Pancreas (tissue), 10 donors: ENCODE measurements around the gene SERGEF. TPM values are rescaled to one million over a fixed set of nuclear protein-coding genes. Genes with fewer than 3 reads are reported as not detected.

Source experiments
- ATAC-seq, 4 donors: fragments of 200-7000 bp; cut with Tn5 transposase; one replicate each; pipeline versions ENCODE4 v1.8.0 to v1.9.1; 2020; ENCODE audit warnings: mild to moderate bottlenecking in 4 of 4, moderate library complexity in 4 of 4
- DNase-seq, 6 donors: peaks; one replicate each; pipeline ENCODE4 v3.0.0-alpha.2; 2020
- FAIRE-seq: peaks from 2 replicates; lab custom pipeline; 2012; peaks lifted over from hg19 to GRCh38; lab: Jason Lieb, UNC
- H3K27ac ChIP-seq, 4 donors: fragments of 200-600 bp; sonication (generic); 1 replicate in 3 of 4; 2 replicates in 1 of 4; pipeline versions ENCODE4 v1.5.0 to v1.8.0; 2020
- H3K27me3 ChIP-seq, 4 donors: fragments of 200-600 bp; one replicate each; pipeline ENCODE4 v1.8.0; 2021
- H3K36me3 ChIP-seq, 3 donors: fragments of 200-600 bp; sonication (generic) in 1 of 3; one replicate each; pipeline versions ENCODE4 v1.5.0 to v1.8.0; 2020 to 2021
- H3K4me1 ChIP-seq, 3 donors: fragments of 200-600 bp; one replicate each; pipeline ENCODE4 v1.8.0; 2021
- H3K4me3 ChIP-seq, 4 donors: fragments of 200-600 bp; sonication (generic) in 2 of 4; one replicate each; pipeline versions ENCODE4 v1.5.0 to v1.8.0; 2020 to 2021
- H3K9me3 ChIP-seq, 4 donors: fragments of 200-600 bp; one replicate each; pipeline ENCODE4 v1.8.0; 2021
- CTCF ChIP-seq, 4 donors: fragments of 200-600 bp; sonication (generic) in 3 of 4; IDR thresholded peaks; one replicate each; pipeline versions ENCODE4 v1.5.0 to v1.8.0; 2021; ENCODE audit warnings: antibody characterized with exemption in 4 of 4
- WGBS, 2 donors: extraction: QIAGEN DNeasy Blood & Tissue Kit; methylation state at CpG; one replicate each; pipeline ENCODE4 v1.1.7; 2013; 5-methylcytosine and 5-hydroxymethylcytosine counted together
- intact Hi-C, 3 donors: fragments of 100-400 bp; cut with DNase I; formaldehyde crosslinking; loops; one replicate each; pipeline versions ENCODE4 v1.11.1 to v1.14.2; 2022
- polyA plus RNA-seq, 2 donors: library from polyadenylated mRNA; stranded (reverse); fragments of 200-250 nt; gene quantifications; one replicate each; pipeline ENCODE4 v1.2.3, GENCODE V29; 2013
- total RNA-seq, 6 donors: library from RNA; stranded (reverse); fragmentation: NEBNext Ultra II Directional in 4 of 6; extraction: Animal tissue kit (Norgen Biotek cat#: 25700) in 4 of 6; gene quantifications; one replicate each; pipeline versions ENCODE4 v1.2.1 to v1.2.4, GENCODE V29; 2021 to 2023
- donor health status: healthy with polysubstance abuse.
- donor health status: DM: no; HTN: no; CAD: no; lungs with moderate emphysema.
- donor health status: DM: no; HTN: no; CAD: no.
- donor health status: control.
- donor health status: control.
- donor health status: Bipolar disorder and iron deficiency.
- donor health status: DM: yes; HTN: yes; CAD: no.
- donor health status: DM: no; HTN: no; CAD: no.
- donor health status: DM: no; HTN: no; CAD: no.
- donor health status: DM: yes; HTN: yes; CAD: no.

SERGEF gene
- total and polyA plus RNA-seq, 8 donors: 17.8 to 101 (median 24.5) TPM

- ATAC-seq: no peak
Observed at GRCh38 chr11:17786824-17787525, 225.9 kb downstream of the SERGEF start.

GRCh38 chr11:17783878-17784277 lies 229.0 kb downstream of the SERGEF start:
- FAIRE-seq (no peak), DNase-seq (no peak), ATAC-seq (no peak)
- WGBS, 2 donors: 86% methylated on average over 4 of the region's 4 CpGs
- H3K4me1 ChIP-seq: no peaks in the 10 kb centered on the region
- H3K27me3 ChIP-seq: no peaks in the 10 kb centered on the region
- H3K4me3 ChIP-seq: no peak overlapping the region
- intact Hi-C loops: no loop called here
- H3K9me3 ChIP-seq: no peaks in the 10 kb centered on the region
- no peaks in the 10 kb centered on the region for H3K36me3 ChIP-seq
- no peak overlapping the region for H3K27ac ChIP-seq
- no peak for TF ChIP-seq CTCF (IDR thresholded peaks at IDR 0.05)

More at GRCh38 chr11:17786824-17787525, 225.9 kb downstream of the SERGEF start:
- DNase-seq (no peak), FAIRE-seq (no peak)
- Histone ChIP-seq H3K36me3 (no peaks in the 10 kb centered on the region), H3K27me3 (no peaks in the 10 kb centered on the region), H3K4me1 (no peaks in the 10 kb centered on the region), H3K4me3 (no peak overlapping the region), H3K27ac (no peak overlapping the region), H3K9me3 (no peaks in the 10 kb centered on the region)
- no peak for TF ChIP-seq CTCF (IDR thresholded peaks at IDR 0.05)
- 92 to 93% methylated on average over 14 of the region's 14 CpGs for WGBS, 2 donors
- intact Hi-C loops: no loop called here

- Histone ChIP-seq H3K27me3 (no peaks in the 10 kb centered on the region), H3K9me3 (no peaks in the 10 kb centered on the region), H3K4me3 (no peak overlapping the region), H3K36me3 (no peaks in the 10 kb centered on the region), H3K27ac (no peak overlapping the region), H3K4me1 (no peaks in the 10 kb centered on the region)
- no peak for FAIRE-seq
- TF ChIP-seq CTCF (IDR thresholded peaks at IDR 0.05): no peak
- intact Hi-C loops: no loop called here
- DNase-seq: no peak
- ATAC-seq: no peak
- WGBS, 2 donors: 68 to 78% methylated on average over 4 of the region's 4 CpGs
Observed at GRCh38 chr11:17782603-17783337, 230.1 kb downstream of the SERGEF start.

- FAIRE-seq (no peak), ATAC-seq (no peak), DNase-seq (no peak)
- WGBS, 2 donors: 81 to 86% methylated on average over 12 of the region's 12 CpGs
- Histone ChIP-seq H3K27ac (no peak overlapping the region), H3K4me1 (no peaks in the 10 kb centered on the region), H3K4me3 (no peak overlapping the region), H3K27me3 (no peaks in the 10 kb centered on the region), H3K36me3 (no peaks in the 10 kb centered on the region), H3K9me3 (no peaks in the 10 kb centered on the region)
- no peak for TF ChIP-seq CTCF (IDR thresholded peaks at IDR 0.05)
- intact Hi-C loops: no loop called here
Observed at GRCh38 chr11:17782145-17782544, 230.7 kb downstream of the SERGEF start.

GRCh38 chr11:17781626-17782025 lies 231.2 kb downstream of the SERGEF start:
- WGBS, 2 donors: 78 to 84% methylated on average over 12 of the region's 12 CpGs
- intact Hi-C loops: no loop called here
- no peak for FAIRE-seq

More at GRCh38 chr11:17781626-17782025, 231.2 kb downstream of the SERGEF start:
- H3K9me3 ChIP-seq: no peaks in the 10 kb centered on the region
- DNase-seq (no peak), ATAC-seq (no peak)
- H3K27ac ChIP-seq: no peak overlapping the region
- H3K27me3 ChIP-seq: no peaks in the 10 kb centered on the region
- no peak for TF ChIP-seq CTCF (IDR thresholded peaks at IDR 0.05)
- no peak overlapping the region for H3K4me3 ChIP-seq
- no peaks in the 10 kb centered on the region for H3K4me1 ChIP-seq
- H3K36me3 ChIP-seq: no peaks in the 10 kb centered on the region
